Measurements from ENCODE around the gene ADORA3.

ADORA3 gene

GRCh38 chr1:111453706-111454105 is 49.7 kb downstream of the ADORA3 start:
- TF ChIP-seq USF1 (IDR thresholded peaks at IDR 0.05) = no peak

- TF ChIP-seq TAF1 (IDR thresholded peaks at IDR 0.05; ENCODE audit: low read depth) (no peak), TCF12 (IDR thresholded peaks at IDR 0.05; ENCODE audit: low read depth) (no peak), YY1 (IDR thresholded peaks at IDR 0.05; ENCODE audit: low read depth) (no peak), MAX (IDR thresholded peaks at IDR 0.05) (no peak), EGR1 (IDR thresholded peaks at IDR 0.05) (no peak), CREB1 (IDR thresholded peaks at IDR 0.05; ENCODE audit: low read depth) (no peak), FOXM1 (IDR thresholded peaks at IDR 0.05; ENCODE audit: borderline replicate concordance, low read depth) (no peak), EP300 (IDR thresholded peaks at IDR 0.05; ENCODE audit: borderline replicate concordance) (no peak), USF1 (IDR thresholded peaks at IDR 0.05) (no peak)
Measured at GRCh38 chr1:111452581-111452980, 50.9 kb downstream of the ADORA3 start.

GRCh38 chr1:111450185-111450584 is 53.2 kb downstream of the ADORA3 start:
- TF ChIP-seq TAF1 (IDR thresholded peaks at IDR 0.05; ENCODE audit: low read depth) (no peak), YY1 (IDR thresholded peaks at IDR 0.05; ENCODE audit: low read depth) (no peak)
- TF ChIP-seq, protein P1, sequence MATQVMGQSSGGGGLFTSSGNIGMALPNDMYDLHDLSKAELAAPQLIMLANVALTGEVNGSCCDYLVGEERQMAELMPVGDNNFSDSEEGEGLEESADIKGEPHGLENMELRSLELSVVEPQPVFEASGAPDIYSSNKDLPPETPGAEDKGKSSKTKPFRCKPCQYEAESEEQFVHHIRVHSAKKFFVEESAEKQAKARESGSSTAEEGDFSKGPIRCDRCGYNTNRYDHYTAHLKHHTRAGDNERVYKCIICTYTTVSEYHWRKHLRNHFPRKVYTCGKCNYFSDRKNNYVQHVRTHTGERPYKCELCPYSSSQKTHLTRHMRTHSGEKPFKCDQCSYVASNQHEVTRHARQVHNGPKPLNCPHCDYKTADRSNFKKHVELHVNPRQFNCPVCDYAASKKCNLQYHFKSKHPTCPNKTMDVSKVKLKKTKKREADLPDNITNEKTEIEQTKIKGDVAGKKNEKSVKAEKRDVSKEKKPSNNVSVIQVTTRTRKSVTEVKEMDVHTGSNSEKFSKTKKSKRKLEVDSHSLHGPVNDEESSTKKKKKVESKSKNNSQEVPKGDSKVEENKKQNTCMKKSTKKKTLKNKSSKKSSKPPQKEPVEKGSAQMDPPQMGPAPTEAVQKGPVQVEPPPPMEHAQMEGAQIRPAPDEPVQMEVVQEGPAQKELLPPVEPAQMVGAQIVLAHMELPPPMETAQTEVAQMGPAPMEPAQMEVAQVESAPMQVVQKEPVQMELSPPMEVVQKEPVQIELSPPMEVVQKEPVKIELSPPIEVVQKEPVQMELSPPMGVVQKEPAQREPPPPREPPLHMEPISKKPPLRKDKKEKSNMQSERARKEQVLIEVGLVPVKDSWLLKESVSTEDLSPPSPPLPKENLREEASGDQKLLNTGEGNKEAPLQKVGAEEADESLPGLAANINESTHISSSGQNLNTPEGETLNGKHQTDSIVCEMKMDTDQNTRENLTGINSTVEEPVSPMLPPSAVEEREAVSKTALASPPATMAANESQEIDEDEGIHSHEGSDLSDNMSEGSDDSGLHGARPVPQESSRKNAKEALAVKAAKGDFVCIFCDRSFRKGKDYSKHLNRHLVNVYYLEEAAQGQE (IDR thresholded peaks at IDR 0.05; ENCODE audit: low read depth) = no peak

DNA sequence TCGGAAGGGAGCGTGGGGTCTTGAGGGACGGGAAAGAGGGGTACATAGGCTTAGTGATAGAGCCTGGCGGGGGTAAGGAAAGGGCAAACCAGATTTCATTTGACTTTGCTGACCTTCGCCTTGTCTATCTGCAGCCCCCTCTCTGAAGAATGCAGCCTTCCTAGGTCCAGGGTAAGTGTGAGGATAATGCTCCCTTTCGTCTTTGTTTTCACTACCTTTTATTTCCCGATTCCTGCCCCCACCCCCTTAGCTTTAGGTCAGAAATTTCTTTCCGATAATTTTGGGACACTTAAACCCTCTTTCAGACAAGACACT is 53.8 kb downstream of the ADORA3 start:
- no peak for TF ChIP-seq RAD21 (IDR thresholded peaks at IDR 0.05; ENCODE audit: low read depth)
- TF ChIP-seq NFIC (IDR thresholded peaks at IDR 0.05) = no peak
- TF ChIP-seq USF1 (IDR thresholded peaks at IDR 0.05) = no peak
- no peak for TF ChIP-seq FOXM1 (IDR thresholded peaks at IDR 0.05; ENCODE audit: borderline replicate concordance, low read depth)
- TF ChIP-seq EGR1 (IDR thresholded peaks at IDR 0.05) = no peak
- no peak for TF ChIP-seq TAF1 (IDR thresholded peaks at IDR 0.05; ENCODE audit: low read depth)
- TF ChIP-seq CREB1 (IDR thresholded peaks at IDR 0.05; ENCODE audit: low read depth) = no peak
- TF ChIP-seq, protein P1 (IDR thresholded peaks at IDR 0.05; ENCODE audit: low read depth) = no peak
- TF ChIP-seq YY1 (IDR thresholded peaks at IDR 0.05; ENCODE audit: low read depth) = no peak
- no peak for TF ChIP-seq ZBTB7A (IDR thresholded peaks at IDR 0.05; ENCODE audit: low read depth)
- TF ChIP-seq TEAD4 (IDR thresholded peaks at IDR 0.05) = no peak
